22Rv1 (cell line): ENCODE measurements around the gene TGFBR3.

ENCODE experiments used
- ZFX ChIP-seq: fragments of 450-650 bp; IDR thresholded peaks from 2 replicates; pipeline ENCODE4 v1.6.1; 2017; ENCODE audit warnings: antibody characterized with exemption, borderline replicate concordance
- TF ChIP-seq, protein P1 (sequence below): fragments of 450-650 bp; IDR thresholded peaks from 2 replicates; pipeline ENCODE4 v1.5.1; 2017; ENCODE audit warnings: mild to moderate bottlenecking

DNA sequence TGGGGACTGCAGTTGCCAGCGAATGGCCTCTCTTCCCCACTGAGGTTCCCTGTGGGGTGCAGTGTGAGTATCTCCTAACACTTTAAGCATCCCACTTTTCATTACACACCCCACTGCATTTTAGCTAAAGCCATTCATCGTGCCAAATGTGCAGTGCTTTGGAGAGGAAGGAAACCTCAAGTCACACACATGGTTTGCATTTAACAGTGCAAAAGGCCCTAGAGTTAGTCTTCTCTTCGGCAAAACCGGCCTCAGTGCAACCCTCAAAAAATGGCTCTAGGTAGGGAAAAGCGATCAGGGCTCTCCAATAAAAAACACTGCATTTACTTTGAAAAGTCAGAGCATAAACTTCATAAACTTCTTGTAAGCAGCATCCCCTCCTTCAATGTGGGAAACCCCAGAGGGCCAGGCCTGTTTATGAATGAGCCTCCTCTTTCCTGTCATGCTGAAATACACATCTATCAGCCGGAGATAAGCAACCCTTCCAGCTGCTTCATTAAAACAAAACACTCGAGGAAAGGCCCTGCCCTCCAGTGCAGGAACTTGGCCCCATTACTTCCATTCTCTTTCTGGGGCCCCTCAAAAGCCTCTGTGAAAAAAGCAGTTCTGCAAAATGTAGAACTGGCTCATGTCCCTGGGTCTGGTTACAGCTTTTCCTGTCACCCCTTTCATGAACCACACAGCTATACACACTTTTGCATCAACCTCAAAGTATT is 201.3 kb downstream of the TGFBR3 start:
- TF ChIP-seq, protein P1, sequence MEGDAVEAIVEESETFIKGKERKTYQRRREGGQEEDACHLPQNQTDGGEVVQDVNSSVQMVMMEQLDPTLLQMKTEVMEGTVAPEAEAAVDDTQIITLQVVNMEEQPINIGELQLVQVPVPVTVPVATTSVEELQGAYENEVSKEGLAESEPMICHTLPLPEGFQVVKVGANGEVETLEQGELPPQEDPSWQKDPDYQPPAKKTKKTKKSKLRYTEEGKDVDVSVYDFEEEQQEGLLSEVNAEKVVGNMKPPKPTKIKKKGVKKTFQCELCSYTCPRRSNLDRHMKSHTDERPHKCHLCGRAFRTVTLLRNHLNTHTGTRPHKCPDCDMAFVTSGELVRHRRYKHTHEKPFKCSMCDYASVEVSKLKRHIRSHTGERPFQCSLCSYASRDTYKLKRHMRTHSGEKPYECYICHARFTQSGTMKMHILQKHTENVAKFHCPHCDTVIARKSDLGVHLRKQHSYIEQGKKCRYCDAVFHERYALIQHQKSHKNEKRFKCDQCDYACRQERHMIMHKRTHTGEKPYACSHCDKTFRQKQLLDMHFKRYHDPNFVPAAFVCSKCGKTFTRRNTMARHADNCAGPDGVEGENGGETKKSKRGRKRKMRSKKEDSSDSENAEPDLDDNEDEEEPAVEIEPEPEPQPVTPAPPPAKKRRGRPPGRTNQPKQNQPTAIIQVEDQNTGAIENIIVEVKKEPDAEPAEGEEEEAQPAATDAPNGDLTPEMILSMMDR = no peak
- TF ChIP-seq ZFX = no peak
